GM23338 (cell line): ENCODE results near the gene SUPT3H. TPM values are rescaled to one million over a fixed set of nuclear protein-coding genes. Genes with fewer than 3 reads are reported as not detected.

Source experiments
- ATAC-seq: fragments of 200-7000 bp; cut with Tn5 transposase; 3 replicates; pipeline ENCODE4 v1.9.1; 2020
- DNase-seq: peaks from one replicate; pipeline ENCODE4 v3.0.0-alpha.2; 2015; ENCODE audit warnings: low spot score
- H2AFZ ChIP-seq: fragments of 200-600 bp; sonication (generic); 2 replicates; pipeline ENCODE4 v1.8.0; 2016; ENCODE audit warnings: antibody characterized with exemption, mild to moderate bottlenecking, moderate library complexity
- H3F3A ChIP-seq: fragments of 200-600 bp; sonication (generic); replicated peaks from 2 replicates; pipeline ENCODE4 v1.8.0; 2017; ENCODE audit warnings: antibody characterized with exemption, mixed run types, low read depth
- H3K27ac ChIP-seq: fragments of 200-600 bp; sonication (generic); 2 replicates; pipeline ENCODE4 v1.6.1; 2016; ENCODE audit warnings: low read depth
- H3K27me3 ChIP-seq: fragments of 200-600 bp; sonication (generic); 2 replicates; pipeline ENCODE4 v1.8.0; 2016; ENCODE audit warnings: mild to moderate bottlenecking, mixed run types, moderate library complexity; ENCODE audit not compliant: insufficient read depth
- H3K36me3 ChIP-seq: fragments of 200-600 bp; sonication (generic); 2 replicates; pipeline ENCODE4 v1.8.0; 2016; ENCODE audit warnings: mild to moderate bottlenecking; ENCODE audit not compliant: insufficient read depth
- H3K4me1 ChIP-seq: fragments of 200-600 bp; sonication (generic); 2 replicates; pipeline ENCODE4 v1.8.0; 2016; ENCODE audit warnings: mild to moderate bottlenecking, moderate library complexity; ENCODE audit not compliant: insufficient read depth
- H3K4me2 ChIP-seq: fragments of 200-600 bp; sonication (generic); 2 replicates; pipeline ENCODE4 v1.7.1; 2017; ENCODE audit warnings: mixed run types
- H3K4me3 ChIP-seq: fragments of 200-600 bp; sonication (generic); 2 replicates; pipeline ENCODE4 v1.6.1; 2016; ENCODE audit warnings: mixed run types
- H3K79me2 ChIP-seq: fragments of 200-600 bp; sonication (generic); replicated peaks from 2 replicates; pipeline ENCODE4 v1.8.0; 2017; ENCODE audit warnings: mild to moderate bottlenecking; ENCODE audit not compliant: insufficient read depth
- H3K9me2 ChIP-seq: fragments of 200-600 bp; sonication (generic); 2 replicates; pipeline ENCODE4 v1.8.0; 2017; ENCODE audit not compliant: insufficient read depth
- H4K20me1 ChIP-seq: fragments of 200-600 bp; sonication (generic); replicated peaks from 2 replicates; pipeline ENCODE4 v1.8.0; 2017; ENCODE audit warnings: mild to moderate bottlenecking; ENCODE audit not compliant: insufficient read depth
- H3K27ac Mint-ChIP-seq: 2 replicates; pipeline ENCODE4 v1.8.0; 2020; ENCODE audit warnings: inconsistent platforms, mild to moderate bottlenecking, moderate library complexity, mixed read lengths
- H3K27me3 Mint-ChIP-seq: 3 replicates; pipeline ENCODE4 v1.8.0; 2022; ENCODE audit warnings: low read depth, mild to moderate bottlenecking, moderate library complexity, mixed read lengths, inconsistent platforms; ENCODE audit not compliant: insufficient read depth, poor library complexity
- H3K36me3 Mint-ChIP-seq: 3 replicates; pipeline ENCODE4 v1.8.0; 2021; ENCODE audit warnings: low read depth, mild to moderate bottlenecking, inconsistent platforms, moderate library complexity, mixed read lengths
- H3K4me1 Mint-ChIP-seq: 3 replicates; pipeline ENCODE4 v1.8.0; 2020; ENCODE audit warnings: mild to moderate bottlenecking, inconsistent platforms, mixed read lengths
- H3K4me3 Mint-ChIP-seq: 3 replicates; pipeline ENCODE4 v1.8.0; 2021; ENCODE audit warnings: moderate library complexity, mild to moderate bottlenecking, inconsistent platforms, mixed read lengths
- H3K9me3 Mint-ChIP-seq: 3 replicates; pipeline ENCODE4 v1.8.0; 2020; ENCODE audit warnings: moderate library complexity, mild to moderate bottlenecking, inconsistent platforms, mixed read lengths
- CREB1 ChIP-seq: fragments of 250-450 bp; sonication (Bioruptor Pico); IDR thresholded peaks from 2 replicates; pipeline ENCODE4 v1.5.0; 2020; ENCODE audit warnings: low read depth, mild to moderate bottlenecking, moderate library complexity
- ETS1 ChIP-seq: IDR thresholded peaks from 2 replicates; pipeline ENCODE4 v1.6.1; 2016; ENCODE audit warnings: antibody characterized with exemption
- EZH2phosphoT487 ChIP-seq: fragments of 200-600 bp; sonication (generic); IDR thresholded peaks from one replicate; pipeline ENCODE4 v1.8.1; 2018; ENCODE audit warnings: antibody characterized with exemption; ENCODE audit not compliant: unreplicated experiment
- NANOG ChIP-seq: IDR thresholded peaks from 2 replicates; pipeline ENCODE4 v1.6.1; 2016; ENCODE audit warnings: antibody characterized with exemption, borderline replicate concordance
- POLR2AphosphoS5 ChIP-seq: IDR thresholded peaks from 2 replicates; pipeline ENCODE4 v1.6.1; 2016; ENCODE audit warnings: antibody characterized with exemption, low read depth
- STAT1 ChIP-seq: IDR thresholded peaks from one replicate; pipeline ENCODE4 v1.6.1; 2016; ENCODE audit warnings: antibody characterized with exemption; ENCODE audit not compliant: unreplicated experiment
- ZNF331 ChIP-seq: fragments of 250-450 bp; sonication (Bioruptor Pico); IDR thresholded peaks from 2 replicates; pipeline ENCODE4 v1.5.0; 2020; ENCODE audit warnings: low read depth, mild to moderate bottlenecking, moderate library complexity
- polyA plus RNA-seq: library from polyadenylated mRNA; unstranded; fragments of >200 nt; fragmentation: Nextera tagmentation; extraction: Ambion mirVana; gene quantifications from 2 replicates; pipeline ENCODE4 v1.2.1, GENCODE V29; 2016
- total RNA-seq: library from RNA; depleted of rRNA; stranded (reverse); fragments of >200 nt; shearing (Covaris generic); gene quantifications from 2 replicates; pipeline ENCODE4 v1.2.3, GENCODE V29; 2014
- TF ChIP-seq, protein P1 (sequence below), 2 experiments: fragments of 200-600 bp in 1 of 2; sonication (generic) in 1 of 2; conservative IDR thresholded peaks; 2 replicates each; pipeline versions ENCODE4 v1.5.1 to v1.6.1; 2016 to 2017; ENCODE audit warnings: antibody characterized with exemption in 2 of 2, low read depth in 2 of 2, mild to moderate bottlenecking in 2 of 2, moderate library complexity in 1 of 2
- TF ChIP-seq, protein P2 (sequence below): fragments of 250-450 bp; sonication (Bioruptor Pico); IDR thresholded peaks from 2 replicates; pipeline ENCODE4 v1.5.0; 2020; ENCODE audit warnings: mild to moderate bottlenecking, moderate library complexity

SUPT3H gene
- total and polyA plus RNA-seq, 2 experiments from 2014 or later, result 11.4 to 30.1 TPM

GRCh38 chr6:44789061-44789460 lies 588.7 kb downstream of the SUPT3H start:
- Histone ChIP-seq H3K4me2 (no peak overlapping the region), H3K36me3 (no peaks in the 10 kb centered on the region), H3K9me2 (0 out of 2 replicates have a peak, but pooled peaks cover 3% of the 10 kb centered on the region), H4K20me1 (no peaks in the 10 kb centered on the region), H3K4me1 (no peaks in the 10 kb centered on the region), H3K27me3 (no peaks in the 10 kb centered on the region), H3K27ac (no peak overlapping the region), H3K4me3 (no peak overlapping the region), H3K79me2 (no peaks in the 10 kb centered on the region), H2AFZ (peak overlapping the region; percentile 52; the same call in 1 of the 2 replicates), H3F3A (no peaks in the 10 kb centered on the region)
- ATAC-seq (no peak), DNase-seq (no peak)
- TF ChIP-seq, protein P1, sequence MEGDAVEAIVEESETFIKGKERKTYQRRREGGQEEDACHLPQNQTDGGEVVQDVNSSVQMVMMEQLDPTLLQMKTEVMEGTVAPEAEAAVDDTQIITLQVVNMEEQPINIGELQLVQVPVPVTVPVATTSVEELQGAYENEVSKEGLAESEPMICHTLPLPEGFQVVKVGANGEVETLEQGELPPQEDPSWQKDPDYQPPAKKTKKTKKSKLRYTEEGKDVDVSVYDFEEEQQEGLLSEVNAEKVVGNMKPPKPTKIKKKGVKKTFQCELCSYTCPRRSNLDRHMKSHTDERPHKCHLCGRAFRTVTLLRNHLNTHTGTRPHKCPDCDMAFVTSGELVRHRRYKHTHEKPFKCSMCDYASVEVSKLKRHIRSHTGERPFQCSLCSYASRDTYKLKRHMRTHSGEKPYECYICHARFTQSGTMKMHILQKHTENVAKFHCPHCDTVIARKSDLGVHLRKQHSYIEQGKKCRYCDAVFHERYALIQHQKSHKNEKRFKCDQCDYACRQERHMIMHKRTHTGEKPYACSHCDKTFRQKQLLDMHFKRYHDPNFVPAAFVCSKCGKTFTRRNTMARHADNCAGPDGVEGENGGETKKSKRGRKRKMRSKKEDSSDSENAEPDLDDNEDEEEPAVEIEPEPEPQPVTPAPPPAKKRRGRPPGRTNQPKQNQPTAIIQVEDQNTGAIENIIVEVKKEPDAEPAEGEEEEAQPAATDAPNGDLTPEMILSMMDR (conservative IDR thresholded peaks at IDR 0.05; ENCODE audit: low read depth in 2 of 2), result no peak
- TF ChIP-seq STAT1 (no peak), ETS1 (no peak), CREB1 (no peak), ZNF331 (CRISPR knock-in tag) (no peak), EZH2phosphoT487 (no peak), NANOG (no peak), POLR2AphosphoS5 (no peak)
- TF ChIP-seq, protein P2, sequence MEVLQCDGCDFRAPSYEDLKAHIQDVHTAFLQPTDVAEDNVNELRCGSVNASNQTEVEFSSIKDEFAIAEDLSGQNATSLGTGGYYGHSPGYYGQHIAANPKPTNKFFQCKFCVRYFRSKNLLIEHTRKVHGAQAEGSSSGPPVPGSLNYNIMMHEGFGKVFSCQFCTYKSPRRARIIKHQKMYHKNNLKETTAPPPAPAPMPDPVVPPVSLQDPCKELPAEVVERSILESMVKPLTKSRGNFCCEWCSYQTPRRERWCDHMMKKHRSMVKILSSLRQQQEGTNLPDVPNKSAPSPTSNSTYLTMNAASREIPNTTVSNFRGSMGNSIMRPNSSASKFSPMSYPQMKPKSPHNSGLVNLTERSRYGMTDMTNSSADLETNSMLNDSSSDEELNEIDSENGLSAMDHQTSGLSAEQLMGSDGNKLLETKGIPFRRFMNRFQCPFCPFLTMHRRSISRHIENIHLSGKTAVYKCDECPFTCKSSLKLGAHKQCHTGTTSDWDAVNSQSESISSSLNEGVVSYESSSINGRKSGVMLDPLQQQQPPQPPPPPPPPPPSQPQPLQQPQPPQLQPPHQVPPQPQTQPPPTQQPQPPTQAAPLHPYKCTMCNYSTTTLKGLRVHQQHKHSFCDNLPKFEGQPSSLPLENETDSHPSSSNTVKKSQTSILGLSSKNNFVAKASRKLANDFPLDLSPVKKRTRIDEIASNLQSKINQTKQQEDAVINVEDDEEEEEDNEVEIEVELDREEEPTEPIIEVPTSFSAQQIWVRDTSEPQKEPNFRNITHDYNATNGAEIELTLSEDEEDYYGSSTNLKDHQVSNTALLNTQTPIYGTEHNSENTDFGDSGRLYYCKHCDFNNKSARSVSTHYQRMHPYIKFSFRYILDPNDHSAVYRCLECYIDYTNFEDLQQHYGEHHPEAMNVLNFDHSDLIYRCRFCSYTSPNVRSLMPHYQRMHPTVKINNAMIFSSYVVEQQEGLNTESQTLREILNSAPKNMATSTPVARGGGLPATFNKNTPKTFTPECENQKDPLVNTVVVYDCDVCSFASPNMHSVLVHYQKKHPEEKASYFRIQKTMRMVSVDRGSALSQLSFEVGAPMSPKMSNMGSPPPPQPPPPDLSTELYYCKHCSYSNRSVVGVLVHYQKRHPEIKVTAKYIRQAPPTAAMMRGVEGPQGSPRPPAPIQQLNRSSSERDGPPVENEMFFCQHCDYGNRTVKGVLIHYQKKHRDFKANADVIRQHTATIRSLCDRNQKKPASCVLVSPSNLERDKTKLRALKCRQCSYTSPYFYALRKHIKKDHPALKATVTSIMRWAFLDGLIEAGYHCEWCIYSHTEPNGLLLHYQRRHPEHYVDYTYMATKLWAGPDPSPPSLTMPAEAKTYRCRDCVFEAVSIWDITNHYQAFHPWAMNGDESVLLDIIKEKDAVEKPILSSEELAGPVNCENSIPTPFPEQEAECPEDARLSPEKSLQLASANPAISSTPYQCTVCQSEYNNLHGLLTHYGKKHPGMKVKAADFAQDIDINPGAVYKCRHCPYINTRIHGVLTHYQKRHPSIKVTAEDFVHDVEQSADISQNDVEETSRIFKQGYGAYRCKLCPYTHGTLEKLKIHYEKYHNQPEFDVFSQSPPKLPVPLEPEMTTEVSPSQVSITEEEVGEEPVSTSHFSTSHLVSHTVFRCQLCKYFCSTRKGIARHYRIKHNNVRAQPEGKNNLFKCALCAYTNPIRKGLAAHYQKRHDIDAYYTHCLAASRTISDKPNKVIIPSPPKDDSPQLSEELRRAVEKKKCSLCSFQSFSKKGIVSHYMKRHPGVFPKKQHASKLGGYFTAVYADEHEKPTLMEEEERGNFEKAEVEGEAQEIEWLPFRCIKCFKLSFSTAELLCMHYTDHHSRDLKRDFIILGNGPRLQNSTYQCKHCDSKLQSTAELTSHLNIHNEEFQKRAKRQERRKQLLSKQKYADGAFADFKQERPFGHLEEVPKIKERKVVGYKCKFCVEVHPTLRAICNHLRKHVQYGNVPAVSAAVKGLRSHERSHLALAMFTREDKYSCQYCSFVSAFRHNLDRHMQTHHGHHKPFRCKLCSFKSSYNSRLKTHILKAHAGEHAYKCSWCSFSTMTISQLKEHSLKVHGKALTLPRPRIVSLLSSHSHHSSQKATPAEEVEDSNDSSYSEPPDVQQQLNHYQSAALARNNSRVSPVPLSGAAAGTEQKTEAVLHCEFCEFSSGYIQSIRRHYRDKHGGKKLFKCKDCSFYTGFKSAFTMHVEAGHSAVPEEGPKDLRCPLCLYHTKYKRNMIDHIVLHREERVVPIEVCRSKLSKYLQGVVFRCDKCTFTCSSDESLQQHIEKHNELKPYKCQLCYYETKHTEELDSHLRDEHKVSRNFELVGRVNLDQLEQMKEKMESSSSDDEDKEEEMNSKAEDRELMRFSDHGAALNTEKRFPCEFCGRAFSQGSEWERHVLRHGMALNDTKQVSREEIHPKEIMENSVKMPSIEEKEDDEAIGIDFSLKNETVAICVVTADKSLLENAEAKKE (CRISPR knock-in tag), result no peak
- no peaks in the 10 kb centered on the region; the same call in 2 of the 3 replicates for H3K36me3 Mint-ChIP-seq
- H3K4me3 Mint-ChIP-seq, result no peak overlapping the region
- H3K27ac Mint-ChIP-seq, result no peak overlapping the region; the same call in 1 of the 2 replicates
- H3K9me3 Mint-ChIP-seq, result no peaks in the 10 kb centered on the region; the same call in 2 of the 3 replicates
- peaks cover 3% of the 10 kb centered on the region for H3K27me3 Mint-ChIP-seq
- no peaks in the 10 kb centered on the region for H3K4me1 Mint-ChIP-seq
